WI38 (cell line): ENCODE data around the gene ZNF148.
A peak's percentile ranks its signal among the peaks of the same experiment; 100 is the strongest.
"Not testable (repeated sequence)": the region's sequence is repeated elsewhere in the genome, so short reads cannot be mapped to it uniquely, and the experiment has no call there.

ENCODE experiments used
- H3K4me3 ChIP-seq: 2 replicates; pipeline ENCODE4 v1.5.1; 2011; ENCODE audit warnings: low read depth, mild to moderate bottlenecking, control low read depth, low read length
- CTCF ChIP-seq: IDR thresholded peaks from 2 replicates; pipeline ENCODE4 v1.5.1; 2012; ENCODE audit warnings: low read depth, mild to moderate bottlenecking, control low read depth, low read length

ZNF148 gene

GRCh38 chr3:125374996-125375941, at the start of gene ZNF148:
Gene ZNF148, minus strand, starts transcription at chr3:125375325. Its CDS starts 61,685 bp downstream, at chr3:125313640.
- TF ChIP-seq CTCF, result no peak
- peak within 1 kb of the TSS; percentile 91 for H3K4me3 ChIP-seq

- H3K4me3 ChIP-seq, result no peak overlapping the region
Observed at GRCh38 chr3:125418306-125418705, 43.2 kb upstream of the ZNF148 start.

GRCh38 chr3:125416235-125416634, 41.1 kb upstream of the ZNF148 start:
- H3K4me3 ChIP-seq, result no peak overlapping the region
- TF ChIP-seq CTCF, result no peak

More at GRCh38 chr3:125418306-125418705, 43.2 kb upstream of the ZNF148 start:
- TF ChIP-seq CTCF, result no peak

GRCh38 chr3:125414669-125415068, 39.5 kb upstream of the ZNF148 start:
- TF ChIP-seq CTCF, result no peak

GRCh38 chr3:125410922-125411321, 35.8 kb upstream of the ZNF148 start:
- no peak overlapping the region for H3K4me3 ChIP-seq
- no peak for TF ChIP-seq CTCF

More at GRCh38 chr3:125414669-125415068, 39.5 kb upstream of the ZNF148 start:
- no peak overlapping the region for H3K4me3 ChIP-seq

- TF ChIP-seq CTCF, result no peak
- no peak overlapping the region for H3K4me3 ChIP-seq
Observed at GRCh38 chr3:125406070-125406469, 30.9 kb upstream of the ZNF148 start.

- H3K4me3 ChIP-seq, result not testable (repeated sequence)
Observed at GRCh38 chr3:125405515-125405914, 30.4 kb upstream of the ZNF148 start.
